Thymus (tissue), 11 donors: ENCODE results near the gene NEXN. TPM values are rescaled to one million over a fixed set of nuclear protein-coding genes. Genes with fewer than 3 reads are reported as not detected.

Experiments
- DNase-seq, 9 donors: peaks; one replicate each; pipeline ENCODE4 v3.0.0-alpha.2; 2013; ENCODE audit warnings: low spot score in 9 of 9, low read depth in 6 of 9, missing footprints in 1 of 9
- H3K27ac ChIP-seq, 2 donors: one replicate each; pipeline ENCODE4 v1.5.1; 2013; ENCODE audit warnings: control low read depth in 1 of 2, low read depth in 1 of 2, low read length in 1 of 2, mild to moderate bottlenecking in 1 of 2, moderate library complexity in 1 of 2
- H3K27me3 ChIP-seq, 2 donors: one replicate each; pipeline ENCODE4 v1.5.1; 2013; ENCODE audit warnings: low read length in 1 of 2; ENCODE audit not compliant: control insufficient read depth in 2 of 2, insufficient read depth in 1 of 2
- H3K36me3 ChIP-seq, 2 donors: one replicate each; pipeline ENCODE4 v1.5.1; 2013; ENCODE audit warnings: low read length in 1 of 2, mild to moderate bottlenecking in 1 of 2, moderate library complexity in 1 of 2; ENCODE audit not compliant: control insufficient read depth in 2 of 2, insufficient read depth in 2 of 2
- H3K4me1 ChIP-seq, 2 donors: one replicate each; pipeline ENCODE4 v1.5.1; 2013; ENCODE audit warnings: low read length in 2 of 2; ENCODE audit not compliant: control insufficient read depth in 2 of 2, insufficient read depth in 2 of 2
- H3K4me3 ChIP-seq, 2 donors: one replicate each; pipeline ENCODE4 v1.5.1; 2013; ENCODE audit warnings: low read length in 2 of 2, control low read depth in 1 of 2, mild to moderate bottlenecking in 1 of 2
- H3K9me3 ChIP-seq, 2 donors: one replicate each; pipeline ENCODE4 v1.5.1; 2013; ENCODE audit warnings: low read length in 1 of 2, mild to moderate bottlenecking in 1 of 2; ENCODE audit not compliant: control insufficient read depth in 2 of 2, insufficient read depth in 1 of 2
- WGBS: extraction: QIAGEN DNeasy Blood & Tissue Kit; methylation state at CpG from one replicate; pipeline ENCODE4 v1.1.7; 2013; 5-methylcytosine and 5-hydroxymethylcytosine counted together
- polyA plus RNA-seq: library from polyadenylated mRNA; stranded (reverse); fragments of 200-250 nt; gene quantifications from one replicate; pipeline ENCODE4 v1.2.3, GENCODE V29; 2013
- total RNA-seq: library from RNA; stranded (reverse); fragments of 120-200 nt; gene quantifications from one replicate; pipeline ENCODE4 v1.2.4, GENCODE V29; 2013
- donor health status: healthy.

NEXN gene
- total and polyA plus RNA-seq, 2 donors, result 0.52 to 11.6 TPM

DNA sequence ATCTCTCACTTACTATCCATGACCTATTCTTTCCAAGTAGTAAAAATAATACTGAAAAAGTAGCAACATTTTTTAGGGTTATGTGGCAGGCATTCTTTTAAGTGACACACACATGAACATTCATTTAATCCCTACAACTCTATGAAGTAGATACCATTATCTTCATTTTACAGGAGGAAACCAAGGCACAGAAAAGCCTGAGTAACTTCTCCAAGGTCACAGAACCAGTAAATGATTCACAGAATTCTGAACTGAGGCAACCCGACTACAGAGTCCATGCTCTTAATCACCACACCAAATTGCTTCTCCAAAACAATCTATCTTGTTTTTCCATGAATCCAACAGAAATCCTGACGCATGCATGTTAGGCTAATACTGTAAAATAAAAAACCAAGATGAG, 73.0 kb downstream of the NEXN start:
- Histone ChIP-seq H3K4me1 (no peaks in the 10 kb centered on the region), H3K9me3 (no peaks in the 10 kb centered on the region), H3K36me3 (peaks cover 46 to 96% of the 10 kb centered on the region in 2 donors), H3K4me3 (no peak overlapping the region), H3K27ac (no peak overlapping the region), H3K27me3 (no peaks in the 10 kb centered on the region)
- no peak for DNase-seq
- WGBS, result 99% methylated on average over 2 of the region's 2 CpGs

DNA sequence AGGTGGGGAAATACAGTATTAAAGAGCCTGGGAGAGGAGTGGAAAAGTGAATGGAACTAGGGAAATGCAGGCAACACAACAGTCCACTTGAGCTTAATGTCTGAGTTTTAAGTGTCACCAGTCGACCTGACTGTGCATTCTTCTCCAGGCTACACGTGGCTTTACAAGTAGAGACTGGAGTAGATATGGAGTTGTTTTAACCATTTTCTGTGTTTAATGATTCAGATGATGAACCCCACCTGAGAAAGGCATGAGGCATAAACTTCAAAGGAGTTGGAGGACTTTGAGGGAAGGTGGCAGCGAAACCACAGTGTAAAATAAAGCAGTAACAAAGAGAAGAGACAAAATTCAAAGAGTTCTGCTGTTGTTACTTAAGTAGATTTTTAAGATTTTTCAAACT, 77.9 kb downstream of the NEXN start:
- Histone ChIP-seq H3K27ac (no peak overlapping the region), H3K27me3 (no peaks in the 10 kb centered on the region), H3K36me3 (peaks cover 19 to 90% of the 10 kb centered on the region in 2 donors), H3K4me1 (no peaks in the 10 kb centered on the region), H3K4me3 (no peak overlapping the region), H3K9me3 (no peaks in the 10 kb centered on the region)
- WGBS, result 44% methylated on average over 3 of the region's 3 CpGs
- DNase-seq, result peak in 3 of 9 donors; percentile 6 to 59 (median 17)

DNA sequence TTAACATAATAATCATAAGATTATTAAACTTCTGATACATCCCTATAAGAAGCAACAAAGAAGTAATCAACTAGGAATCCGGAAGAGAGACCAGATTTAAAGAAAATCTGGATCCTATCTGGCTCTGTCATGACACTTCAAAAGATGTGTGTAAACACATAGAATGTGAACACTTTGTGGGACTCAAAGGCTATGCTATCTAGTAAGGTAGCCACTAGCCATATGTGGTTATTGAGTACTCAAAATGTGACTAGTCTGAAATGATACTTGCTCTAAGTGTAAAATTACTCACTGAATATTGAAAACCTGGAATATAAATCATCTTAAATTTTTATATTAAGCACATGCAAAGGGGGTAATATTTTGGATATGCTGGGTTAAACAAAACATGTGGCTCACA, 81.8 kb downstream of the NEXN start:
- H3K27ac ChIP-seq, result no peak overlapping the region
- H3K4me1 ChIP-seq, result peaks cover 0 to 2% of the 10 kb centered on the region in 2 donors
- H3K36me3 ChIP-seq, result peaks cover 5 to 69% of the 10 kb centered on the region in 2 donors
- no peaks in the 10 kb centered on the region for H3K9me3 ChIP-seq
- no peaks in the 10 kb centered on the region for H3K27me3 ChIP-seq
- no peak for DNase-seq
- no peak overlapping the region for H3K4me3 ChIP-seq
- WGBS, result 96% methylated on average over 1 of the region's 1 CpG

DNA sequence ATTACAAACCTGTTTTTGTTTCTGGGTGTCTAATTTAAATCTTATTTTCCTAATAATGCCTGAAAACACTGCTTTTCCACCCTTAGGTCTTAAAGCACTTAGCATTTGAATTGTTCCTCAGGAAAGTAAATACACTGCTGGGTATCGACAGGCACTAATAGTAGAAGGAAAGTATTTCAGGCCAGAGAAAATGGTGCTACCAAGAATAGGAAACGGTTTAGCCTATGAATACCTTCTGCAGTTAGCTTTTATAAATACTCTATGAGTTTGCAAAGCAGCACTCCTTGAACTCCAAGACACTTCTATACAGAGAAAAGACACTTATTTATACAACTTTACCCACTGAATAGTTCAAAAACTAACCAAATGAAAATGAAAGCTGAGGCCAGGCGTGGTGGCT, 83.7 kb downstream of the NEXN start:
- H3K9me3 ChIP-seq, result no peaks in the 10 kb centered on the region
- H3K27ac ChIP-seq, result no peak overlapping the region
- DNase-seq, result no peak
- no peak overlapping the region for H3K4me3 ChIP-seq
- no peaks in the 10 kb centered on the region for H3K27me3 ChIP-seq
- 98% methylated on average over 3 of the region's 3 CpGs for WGBS
- peaks cover 6 to 11% of the 10 kb centered on the region in 2 donors for H3K4me1 ChIP-seq
- peaks cover 0 to 62% of the 10 kb centered on the region in 2 donors for H3K36me3 ChIP-seq

DNA sequence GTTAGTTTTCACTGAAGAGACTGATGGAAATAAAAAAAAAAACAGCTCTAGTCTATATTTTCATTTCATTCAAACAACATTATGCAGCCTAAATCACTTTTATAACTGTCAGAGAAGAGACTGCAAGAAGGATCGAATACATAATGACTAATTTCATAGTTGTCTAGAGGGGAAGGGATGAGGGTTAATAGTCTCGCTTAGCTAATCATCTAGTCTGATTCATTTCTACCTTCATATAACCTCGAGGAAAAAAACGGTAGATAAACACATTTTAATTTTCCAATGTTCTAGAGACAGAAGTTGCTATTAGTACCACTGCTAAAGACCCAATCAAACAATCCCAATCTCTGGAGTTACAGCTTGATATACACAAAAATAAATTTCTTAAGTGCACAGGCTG, 87.0 kb downstream of the NEXN start:
- no peak for DNase-seq
- no peak overlapping the region for H3K27ac ChIP-seq
- peaks cover 0 to 34% of the 10 kb centered on the region in 2 donors for H3K36me3 ChIP-seq
- H3K9me3 ChIP-seq, result no peaks in the 10 kb centered on the region
- WGBS, result 77% methylated on average over 4 of the region's 4 CpGs
- H3K4me1 ChIP-seq, result peaks cover 9 to 17% of the 10 kb centered on the region in 2 donors
- no peak overlapping the region for H3K4me3 ChIP-seq
- H3K27me3 ChIP-seq, result no peaks in the 10 kb centered on the region

DNA sequence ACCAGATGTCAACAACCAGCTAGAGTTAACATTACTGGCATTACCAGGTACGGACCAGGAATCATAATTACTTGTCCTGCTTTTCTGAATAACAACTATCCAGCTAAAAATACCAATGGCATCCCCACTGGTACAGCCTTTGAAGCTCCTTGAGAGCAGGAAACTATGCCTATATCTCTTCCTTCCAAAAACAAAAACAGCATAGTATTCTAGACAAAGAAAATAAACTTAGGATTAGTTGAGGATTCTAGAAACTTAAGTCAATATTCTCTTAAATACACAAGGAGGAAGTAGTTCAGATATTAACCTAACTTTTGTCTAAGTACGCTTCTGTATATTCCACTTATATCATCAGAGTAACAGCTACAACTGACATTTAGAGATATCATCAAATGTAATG, 87.5 kb downstream of the NEXN start:
- H3K4me1 ChIP-seq, result peaks cover 9 to 17% of the 10 kb centered on the region in 2 donors
- H3K27me3 ChIP-seq, result no peaks in the 10 kb centered on the region
- no peaks in the 10 kb centered on the region for H3K9me3 ChIP-seq
- WGBS, result 62% methylated on average over 2 of the region's 2 CpGs
- no peak overlapping the region for H3K4me3 ChIP-seq
- peaks cover 0 to 29% of the 10 kb centered on the region in 2 donors for H3K36me3 ChIP-seq
- H3K27ac ChIP-seq, result no peak overlapping the region
- DNase-seq, result no peak

DNA sequence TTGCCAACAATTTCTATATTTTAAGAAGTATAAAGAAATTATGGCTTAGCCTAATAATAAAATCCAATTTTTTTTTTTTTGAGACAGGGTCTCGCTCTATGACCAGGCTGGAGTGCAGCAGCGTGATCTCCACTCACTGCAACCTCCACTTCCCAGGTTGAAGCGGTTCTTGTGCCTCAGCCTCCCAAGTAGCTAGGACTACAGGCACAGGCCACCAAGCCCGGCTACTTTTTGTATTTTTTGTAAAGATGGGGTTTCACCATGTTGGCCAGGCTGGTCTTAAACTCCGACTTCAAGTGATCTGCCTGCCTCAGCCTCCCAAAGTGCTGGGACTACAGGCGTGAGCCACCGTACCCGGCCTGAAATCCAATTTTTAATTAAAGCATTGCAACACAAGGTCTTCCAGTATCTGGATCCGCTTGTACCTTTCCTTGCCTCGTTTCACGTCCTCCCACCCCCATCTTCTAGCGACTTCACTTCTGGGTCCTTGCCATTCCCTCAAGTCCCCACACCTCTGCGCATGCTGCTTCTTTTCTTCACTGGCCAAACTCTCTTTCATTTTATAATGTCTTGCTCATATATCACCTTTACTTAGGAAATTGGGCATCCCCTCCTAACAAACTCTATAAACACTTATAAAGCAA, 88.1 kb downstream of the NEXN start:
- Histone ChIP-seq H3K27ac (no peak overlapping the region), H3K4me3 (peak overlapping the region; percentile 20 to 97), H3K9me3 (no peaks in the 10 kb centered on the region), H3K36me3 (peaks cover 0 to 27% of the 10 kb centered on the region in 2 donors), H3K4me1 (peaks cover 9 to 17% of the 10 kb centered on the region in 2 donors), H3K27me3 (no peaks in the 10 kb centered on the region)
- no peak for DNase-seq
- 88% methylated on average over 13 of the region's 13 CpGs for WGBS

DNA sequence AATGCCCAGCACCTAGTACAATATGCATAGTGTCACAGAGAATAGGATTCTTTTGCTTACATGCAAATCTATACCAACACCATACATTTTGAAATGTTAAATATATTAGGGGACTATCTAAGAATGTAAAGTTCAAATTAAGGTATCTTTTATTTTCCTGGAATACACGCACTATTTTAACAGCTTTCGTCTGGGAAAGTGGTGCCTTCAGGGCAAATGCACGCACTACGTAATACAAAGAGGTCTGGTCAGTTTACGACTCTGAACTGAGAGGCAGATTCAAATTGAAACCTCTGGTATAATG, 89.5 kb downstream of the NEXN start:
- under 1% methylated on average over 5 of the region's 5 CpGs for WGBS
- peak overlapping the region; percentile 100 for H3K27ac ChIP-seq
- H3K36me3 ChIP-seq, result peaks cover 0 to 27% of the 10 kb centered on the region in 2 donors
- DNase-seq, result peak in 1 of 9 donors; percentile 23
- H3K9me3 ChIP-seq, result no peaks in the 10 kb centered on the region
- H3K27me3 ChIP-seq, result no peaks in the 10 kb centered on the region
- peaks cover 9 to 17% of the 10 kb centered on the region in 2 donors for H3K4me1 ChIP-seq
- peak overlapping the region; percentile 93 to 97 for H3K4me3 ChIP-seq

DNA sequence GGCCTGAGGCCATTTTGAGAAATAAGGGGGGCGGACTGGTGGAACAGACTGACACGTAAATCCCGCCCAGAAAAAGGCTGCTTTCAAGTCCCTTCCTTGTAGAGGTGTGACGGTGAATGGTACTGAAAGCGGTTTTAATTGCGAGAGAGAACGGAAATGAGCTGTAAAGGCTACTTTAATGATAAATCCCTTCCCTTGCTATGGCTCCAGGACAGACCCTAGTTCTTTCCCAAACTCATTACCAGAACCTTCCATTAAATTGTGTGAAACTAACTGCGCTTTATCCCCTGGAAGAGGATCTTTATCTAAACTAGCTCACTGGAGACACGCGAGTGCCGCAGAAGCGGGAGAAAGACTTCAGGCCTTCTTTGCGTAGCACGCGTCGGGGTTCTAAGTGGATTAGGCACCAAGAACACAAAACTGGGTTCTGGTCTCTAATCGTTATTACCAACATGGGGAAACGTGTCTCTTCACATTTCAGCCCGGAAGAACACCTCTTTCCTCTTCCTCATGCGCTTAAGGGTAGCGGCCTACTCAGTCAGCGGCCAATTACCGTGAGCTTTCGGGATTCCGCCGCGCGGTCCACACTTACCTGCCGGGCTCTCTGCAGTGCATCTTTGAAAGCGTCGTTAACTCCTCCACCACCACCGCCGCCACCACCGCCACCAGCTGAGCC, 90.0 kb downstream of the NEXN start:
- H3K9me3 ChIP-seq, result no peaks in the 10 kb centered on the region
- peak overlapping the region; percentile 93 to 97 for H3K4me3 ChIP-seq
- under 1% methylated on average over 34 of the region's 34 CpGs for WGBS
- peak; percentile 65 to 93 (median 80) for DNase-seq
- peaks cover 0 to 27% of the 10 kb centered on the region in 2 donors for H3K36me3 ChIP-seq
- no peaks in the 10 kb centered on the region for H3K27me3 ChIP-seq
- H3K27ac ChIP-seq, result peak overlapping the region; percentile 100
- peaks cover 9 to 17% of the 10 kb centered on the region in 2 donors for H3K4me1 ChIP-seq
